AG04450 (cell line): Measurements from ENCODE around the gene NCBP3. TPM values are rescaled to one million over a fixed set of nuclear protein-coding genes. Genes with fewer than 3 reads are reported as not detected.

Experiments used
- CTCF ChIA-PET: fragments of 300-600, 350-600 bp; formaldehyde crosslinking; extraction: SDS; loops from one replicate; lab custom pipeline; 2022; ENCODE audit warnings: antibody characterized with exemption, inconsistent platforms; lab: Charles Lee
- POLR2A ChIA-PET: fragments of 350-600 bp; formaldehyde crosslinking; extraction: SDS; loops from one replicate; lab custom pipeline; 2021; ENCODE audit warnings: antibody characterized with exemption, inconsistent platforms; lab: Yijun Ruan, JAX
- DNase-seq: peaks from one replicate; pipeline ENCODE4 v3.0.0-alpha.2; 2011; ENCODE audit warnings: low read depth, low spot score
- H3K27ac ChIP-seq: one replicate; pipeline ENCODE4 v1.5.1; 2012; ENCODE audit warnings: low read depth, low read length, control low read depth
- H3K27me3 ChIP-seq: one replicate; pipeline ENCODE4 v1.6.0; 2012; ENCODE audit warnings: low read length; ENCODE audit not compliant: control insufficient read depth, insufficient read depth
- H3K4me3 ChIP-seq: 2 replicates; pipeline ENCODE4 v1.5.1; 2011; ENCODE audit warnings: mild to moderate bottlenecking, low read depth, low read length, control low read depth
- H3K9me3 ChIP-seq: 2 replicates; pipeline ENCODE4 v1.5.1; 2012; ENCODE audit warnings: low read length; ENCODE audit not compliant: control insufficient read depth, insufficient read depth
- polyA plus RNA-seq: library from polyadenylated mRNA; depleted of rRNA; stranded (reverse); fragments of >200 nt; gene quantifications from 2 replicates; pipeline ENCODE4 v1.2.3, GENCODE V29; 2011
- TF ChIP-seq, protein P1 (sequence below): IDR thresholded peaks from 2 replicates; pipeline ENCODE4 v1.5.1; 2011; ENCODE audit warnings: low read depth, low read length, control low read depth, inconsistent platforms

Gene NCBP3
- polyA plus RNA-seq, 1 experiment, result 28.5 TPM

DNA sequence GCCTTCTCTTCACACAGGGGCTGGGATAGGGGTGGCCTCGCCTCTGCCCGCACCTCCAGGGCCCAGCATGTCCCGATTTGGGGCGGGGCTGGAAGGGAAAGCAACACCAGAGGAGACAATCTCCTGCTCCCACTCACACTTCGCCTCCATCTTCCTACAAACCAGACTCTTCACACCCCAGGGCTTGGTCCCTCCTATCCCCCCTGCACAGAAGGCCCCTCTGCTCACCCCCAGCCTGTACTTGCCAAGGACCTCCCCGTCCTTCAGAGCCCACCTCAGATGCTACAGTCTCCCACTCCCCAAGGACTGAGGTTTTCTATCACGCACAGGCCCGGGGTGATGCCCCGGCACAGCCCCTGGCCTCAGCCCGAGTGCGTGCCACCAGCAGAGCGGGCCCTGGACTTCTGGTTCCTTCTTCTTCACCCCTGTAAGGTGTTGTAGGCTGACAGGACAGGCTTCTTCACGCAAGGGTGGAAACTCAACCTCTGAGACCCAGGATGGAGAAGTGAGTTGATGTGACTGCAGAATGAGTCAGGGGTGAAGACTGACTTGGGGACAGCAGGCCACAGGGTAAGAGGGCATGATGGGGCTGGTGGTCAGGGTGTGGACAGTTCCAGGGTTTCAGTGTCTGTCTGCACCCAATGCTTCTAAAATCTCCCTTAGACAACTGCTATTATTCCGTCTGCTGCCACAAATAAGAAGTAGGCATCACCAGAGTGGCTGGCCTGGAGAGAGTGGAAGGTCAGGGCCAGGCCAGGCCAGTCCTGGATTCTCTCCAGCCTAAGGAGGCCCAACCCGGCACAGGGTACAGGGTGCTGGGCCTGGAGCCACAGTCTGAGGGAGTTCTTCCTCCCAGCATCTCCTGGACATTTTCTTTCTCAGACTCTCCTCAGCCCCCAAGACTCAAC is 47.5 kb downstream of the NCBP3 start:
- no peak overlapping the region for H3K27ac ChIP-seq
- no peaks in the 10 kb centered on the region for H3K27me3 ChIP-seq
- TF ChIP-seq, protein P1, sequence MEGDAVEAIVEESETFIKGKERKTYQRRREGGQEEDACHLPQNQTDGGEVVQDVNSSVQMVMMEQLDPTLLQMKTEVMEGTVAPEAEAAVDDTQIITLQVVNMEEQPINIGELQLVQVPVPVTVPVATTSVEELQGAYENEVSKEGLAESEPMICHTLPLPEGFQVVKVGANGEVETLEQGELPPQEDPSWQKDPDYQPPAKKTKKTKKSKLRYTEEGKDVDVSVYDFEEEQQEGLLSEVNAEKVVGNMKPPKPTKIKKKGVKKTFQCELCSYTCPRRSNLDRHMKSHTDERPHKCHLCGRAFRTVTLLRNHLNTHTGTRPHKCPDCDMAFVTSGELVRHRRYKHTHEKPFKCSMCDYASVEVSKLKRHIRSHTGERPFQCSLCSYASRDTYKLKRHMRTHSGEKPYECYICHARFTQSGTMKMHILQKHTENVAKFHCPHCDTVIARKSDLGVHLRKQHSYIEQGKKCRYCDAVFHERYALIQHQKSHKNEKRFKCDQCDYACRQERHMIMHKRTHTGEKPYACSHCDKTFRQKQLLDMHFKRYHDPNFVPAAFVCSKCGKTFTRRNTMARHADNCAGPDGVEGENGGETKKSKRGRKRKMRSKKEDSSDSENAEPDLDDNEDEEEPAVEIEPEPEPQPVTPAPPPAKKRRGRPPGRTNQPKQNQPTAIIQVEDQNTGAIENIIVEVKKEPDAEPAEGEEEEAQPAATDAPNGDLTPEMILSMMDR, result no peak
- H3K4me3 ChIP-seq, result no peak overlapping the region
- H3K9me3 ChIP-seq, result no peaks in the 10 kb centered on the region; the same call in 1 of the 2 replicates
- no peak for DNase-seq
- ChIA-PET POLR2A (no interaction called here), CTCF (interaction anchor here (0.6 kb wide), 1 partner anchor 264 kb away, joined by 3 read pairs; no protein-coding TSS in a partner anchor)

DNA sequence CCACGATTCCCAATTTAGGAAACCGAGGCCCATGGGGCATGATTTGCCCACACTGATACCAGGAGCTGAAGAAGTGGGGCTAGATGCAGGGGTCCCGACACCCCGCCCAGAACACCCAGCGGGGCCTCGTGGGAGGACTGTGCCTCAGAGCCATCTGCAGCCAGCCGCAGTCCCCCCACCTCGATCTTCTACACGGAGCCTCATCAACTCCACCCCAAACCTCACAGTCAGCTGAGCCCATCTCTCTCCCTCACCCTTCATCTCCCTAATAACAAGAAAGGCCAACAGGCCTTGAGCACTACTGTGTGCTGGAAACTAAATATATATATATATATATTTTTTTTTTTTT is 49.2 kb downstream of the NCBP3 start:
- DNase-seq, result no peak
- POLR2A ChIA-PET, result no interaction called here
- TF ChIP-seq, protein P1, result no peak
- no peak overlapping the region for H3K27ac ChIP-seq
- no peaks in the 10 kb centered on the region for H3K27me3 ChIP-seq
- no peaks in the 10 kb centered on the region; the same call in 1 of the 2 replicates for H3K9me3 ChIP-seq
- CTCF ChIA-PET, result interaction anchor here (0.7 to 0.8 kb wide), 2 partner anchors 47 to 63 kb away, joined by 3 read pairs; no protein-coding TSS in a partner anchor
- H3K4me3 ChIP-seq, result no peak overlapping the region

DNA sequence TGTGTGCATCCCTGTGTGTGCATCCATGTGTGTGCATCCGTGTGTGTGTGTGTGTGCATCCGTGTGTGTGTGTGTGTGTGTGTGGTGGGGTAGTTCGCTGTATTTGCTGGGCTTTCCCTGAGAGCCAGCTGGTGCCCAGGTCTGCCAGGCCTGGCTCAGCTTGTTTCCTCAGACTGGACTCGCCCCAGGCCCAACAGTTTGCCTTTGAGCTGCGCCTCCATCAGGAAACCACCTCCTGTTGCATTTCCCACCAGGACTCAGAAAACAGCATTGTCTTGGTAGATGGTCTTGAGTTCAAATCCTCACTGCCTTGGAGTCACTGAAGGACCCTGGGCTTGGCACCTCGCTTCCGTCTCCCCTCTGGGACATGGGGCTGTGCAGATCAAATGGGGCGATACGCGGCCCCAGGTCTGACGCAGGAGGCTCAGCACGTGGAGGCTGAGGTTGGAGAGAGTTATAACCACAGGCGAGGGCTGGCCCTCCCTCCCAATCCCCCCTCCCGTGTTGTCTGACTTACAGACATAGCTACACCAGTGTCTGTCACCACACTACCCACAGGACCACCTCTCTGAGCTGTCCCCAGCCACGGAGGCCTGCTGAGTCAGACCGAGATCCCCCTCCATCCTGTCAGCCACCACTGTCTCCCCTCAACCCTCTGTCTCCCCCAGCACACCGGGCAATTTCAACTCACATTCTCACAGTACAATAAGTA is 49.8 kb downstream of the NCBP3 start:
- ChIA-PET POLR2A (no interaction called here), CTCF (interaction anchor here (0.7 to 0.8 kb wide), 2 partner anchors 48 to 62 kb away, joined by 3 read pairs; no protein-coding TSS in a partner anchor)
- DNase-seq, result no peak
- TF ChIP-seq, protein P1, result no peak
- Histone ChIP-seq H3K27ac (no peak overlapping the region), H3K9me3 (no peaks in the 10 kb centered on the region; the same call in 1 of the 2 replicates), H3K4me3 (no peak overlapping the region), H3K27me3 (no peaks in the 10 kb centered on the region)

DNA sequence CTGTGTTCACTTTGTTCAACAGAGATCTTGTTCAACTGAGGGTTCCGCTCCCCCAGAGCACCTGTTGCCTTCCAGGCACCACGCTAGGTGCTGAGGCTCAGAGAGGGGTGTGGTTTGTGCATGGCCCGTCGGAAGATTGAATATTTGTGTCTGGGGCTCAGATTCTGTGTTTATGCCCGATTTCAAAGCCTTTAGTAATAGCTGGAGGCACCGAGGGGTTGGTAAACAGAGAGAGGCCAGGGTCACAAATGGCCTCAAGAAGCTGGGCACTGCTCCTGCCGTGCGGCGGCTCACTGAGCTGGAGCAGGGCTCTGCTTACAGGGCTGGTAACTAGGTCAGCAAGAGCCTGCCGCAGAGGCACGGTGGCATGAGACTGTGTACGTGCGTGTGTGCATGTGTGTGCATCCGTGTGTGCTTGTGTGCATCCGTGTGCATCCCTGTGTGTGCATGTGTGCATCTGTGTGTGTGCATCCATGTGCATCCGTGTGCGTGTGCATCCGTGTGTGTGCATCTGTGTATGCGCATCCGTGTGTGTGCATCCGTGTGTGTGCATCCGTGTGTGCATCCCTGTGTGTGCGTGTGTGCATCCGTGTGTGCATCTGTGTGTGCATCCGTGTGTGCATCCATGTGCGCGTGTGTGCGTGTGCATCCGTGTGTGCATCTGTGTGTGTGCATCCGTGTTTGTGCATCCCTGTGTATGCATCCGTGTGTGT is 50.5 kb downstream of the NCBP3 start:
- Histone ChIP-seq H3K4me3 (no peak overlapping the region), H3K27me3 (no peaks in the 10 kb centered on the region), H3K27ac (no peak overlapping the region), H3K9me3 (no peaks in the 10 kb centered on the region; the same call in 1 of the 2 replicates)
- DNase-seq, result no peak
- TF ChIP-seq, protein P1, result no peak
- CTCF ChIA-PET, result no interaction called here
- POLR2A ChIA-PET, result interaction anchor here (0.5 kb wide), 1 partner anchor 64 kb away, joined by 4 read pairs; no protein-coding TSS in a partner anchor
